Measurements from ENCODE around the gene TRIOBP. TPM values are rescaled to one million over a fixed set of nuclear protein-coding genes. Genes with fewer than 3 reads are reported as not detected.
A peak's percentile ranks its signal among the peaks of the same experiment; 100 is the strongest.
"Not testable (repeated sequence)": the region's sequence is repeated elsewhere in the genome, so short reads cannot be mapped to it uniquely, and the experiment has no call there.

TRIOBP gene
- total RNA-seq, 2 donors from 2014 or later = 29.9 to 35.1 TPM

DNA sequence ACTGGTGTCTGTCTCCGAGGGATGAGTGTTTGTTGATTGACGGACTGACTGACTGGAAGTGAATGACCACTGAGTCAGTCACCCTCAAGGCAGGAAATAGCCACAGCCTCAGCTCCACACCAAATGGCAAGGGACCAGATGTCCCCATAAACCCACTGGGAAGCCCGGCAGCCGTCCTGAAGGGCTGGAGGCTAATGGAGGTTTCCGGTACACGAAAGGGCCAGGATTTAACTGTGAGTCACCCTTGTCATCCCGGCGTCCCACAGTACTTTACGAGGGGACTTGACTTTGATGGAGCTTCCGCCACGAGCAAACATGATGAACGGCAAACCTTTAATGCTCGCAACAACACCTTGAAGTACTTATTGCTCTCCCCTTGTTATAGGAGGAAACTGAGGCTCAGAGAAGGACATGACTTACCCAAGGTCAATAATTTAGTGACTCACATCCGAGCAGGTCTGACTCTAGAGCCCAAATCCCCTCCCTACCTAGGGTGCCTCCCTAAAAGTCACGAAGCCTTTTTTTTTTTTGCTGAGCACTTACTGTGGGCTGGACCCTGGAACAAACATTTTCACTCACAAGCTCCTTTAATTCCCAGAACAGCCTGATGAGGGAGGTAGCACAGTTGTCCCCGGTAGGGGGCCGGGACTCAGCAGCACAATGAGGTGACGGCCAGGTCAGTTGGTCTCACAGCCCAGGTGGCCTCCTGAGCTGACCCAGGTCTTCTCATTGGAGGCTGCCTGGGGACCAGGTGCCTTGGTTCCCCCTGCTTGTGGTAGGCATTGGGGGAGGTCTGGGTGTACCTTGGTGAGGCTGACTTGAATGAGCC lies 85.7 kb downstream of the TRIOBP start:
- peaks cover 0 to 2% of the 10 kb centered on the region in 2 donors for H3K27me3 Mint-ChIP-seq
- H3K4me1 Mint-ChIP-seq (ENCODE audit: low read depth in 2 of 2) = no peaks in the 10 kb centered on the region
- H3K36me3 Mint-ChIP-seq = no peaks in the 10 kb centered on the region
- DNase-seq (ENCODE audit: low spot score) (no peak), ATAC-seq (no peak)
- H3K27ac Mint-ChIP-seq = no peak overlapping the region
- H3K9me3 Mint-ChIP-seq = no peaks in the 10 kb centered on the region
- no peak overlapping the region for H3K4me3 Mint-ChIP-seq

DNA sequence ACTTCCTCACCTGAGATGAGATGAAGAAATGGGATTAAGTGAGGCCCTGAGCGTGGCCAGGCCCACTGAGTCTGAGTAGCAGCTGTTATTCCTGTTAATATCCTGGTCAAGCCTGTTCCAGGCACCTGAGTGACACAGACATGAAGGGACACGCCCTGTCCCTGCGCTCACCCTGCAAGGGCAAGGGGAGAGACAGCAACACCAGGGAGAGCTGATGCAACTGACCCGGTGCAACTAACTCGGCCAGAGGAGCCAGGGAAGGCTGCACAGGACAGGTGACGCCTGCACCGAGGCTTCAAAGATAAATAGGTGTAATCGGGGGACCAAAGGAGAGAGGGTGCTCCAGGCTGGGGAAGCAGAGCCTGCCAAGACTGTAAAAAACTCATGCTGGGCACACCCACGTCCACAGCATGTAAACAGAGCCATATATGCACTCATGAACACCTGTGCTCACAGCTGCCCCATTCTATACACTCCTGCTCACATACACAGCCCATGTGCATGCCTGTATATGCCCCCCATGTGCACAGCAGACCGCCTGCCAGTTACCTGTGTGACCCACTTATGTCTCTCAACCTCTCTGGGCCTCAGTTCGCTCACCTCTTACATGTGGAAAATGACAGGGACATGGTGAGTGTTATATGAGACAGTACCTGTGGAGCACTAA lies 88.1 kb downstream of the TRIOBP start:
- Mint-ChIP-seq H3K4me1 (ENCODE audit: low read depth in 2 of 2) (no peaks in the 10 kb centered on the region), H3K27me3 (peaks cover 0 to 2% of the 10 kb centered on the region in 2 donors), H3K36me3 (no peaks in the 10 kb centered on the region), H3K4me3 (no peak overlapping the region), H3K9me3 (no peaks in the 10 kb centered on the region), H3K27ac (no peak overlapping the region)
- no peak for ATAC-seq
- no peak for DNase-seq (ENCODE audit: low spot score)

DNA sequence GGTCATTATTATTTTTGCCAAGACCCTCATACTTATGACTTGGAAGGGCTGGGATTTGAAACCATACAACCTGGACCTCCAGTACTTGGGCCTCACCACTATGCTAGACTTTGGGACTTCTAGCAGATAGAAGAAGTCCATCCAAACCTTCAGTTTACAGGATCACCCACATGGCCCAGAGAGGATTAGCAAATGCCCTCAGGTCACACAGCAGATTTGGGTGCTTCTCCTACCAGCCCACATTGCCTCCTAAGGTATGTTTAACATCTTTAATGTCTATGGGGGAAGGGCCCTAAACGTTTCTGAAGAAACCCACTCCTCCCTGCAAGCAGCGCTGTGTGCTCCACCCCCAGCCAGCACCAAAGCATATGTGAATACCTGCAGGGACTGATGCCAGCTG lies 93.4 kb downstream of the TRIOBP start:
- no peaks in the 10 kb centered on the region for H3K9me3 Mint-ChIP-seq
- no peak for ATAC-seq
- H3K36me3 Mint-ChIP-seq = no peaks in the 10 kb centered on the region
- no peaks in the 10 kb centered on the region for H3K4me1 Mint-ChIP-seq (ENCODE audit: low read depth in 2 of 2)
- no peak overlapping the region for H3K27ac Mint-ChIP-seq
- no peak for DNase-seq (ENCODE audit: low spot score)
- H3K4me3 Mint-ChIP-seq = no peak overlapping the region
- H3K27me3 Mint-ChIP-seq = peaks cover 0 to 2% of the 10 kb centered on the region in 2 donors

DNA sequence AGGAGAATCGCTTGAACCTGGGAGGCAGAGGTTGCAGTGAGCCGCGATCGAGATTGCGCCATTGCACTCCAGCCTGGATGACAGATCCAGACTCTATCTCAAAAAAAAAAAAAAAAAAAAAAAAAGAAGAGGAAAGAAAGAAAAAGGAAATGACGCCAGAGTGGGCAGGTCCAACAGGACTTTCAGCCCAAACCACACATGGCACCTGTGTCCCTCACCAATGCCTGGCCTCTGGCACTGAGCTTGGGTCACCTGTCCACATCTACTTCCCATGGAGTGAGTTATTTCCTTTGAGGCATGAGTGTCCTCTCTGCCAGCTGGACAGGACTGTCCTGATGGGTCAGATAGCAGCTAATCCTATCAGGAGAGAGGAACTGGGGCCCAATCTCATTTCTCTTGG lies 95.6 kb downstream of the TRIOBP start:
- Mint-ChIP-seq H3K9me3 (no peaks in the 10 kb centered on the region), H3K36me3 (no peaks in the 10 kb centered on the region), H3K4me3 (no peak overlapping the region), H3K27ac (no peak overlapping the region), H3K4me1 (ENCODE audit: low read depth in 2 of 2) (no peaks in the 10 kb centered on the region), H3K27me3 (no peaks in the 10 kb centered on the region)
- ATAC-seq (no peak), DNase-seq (ENCODE audit: low spot score) (no peak)

DNA sequence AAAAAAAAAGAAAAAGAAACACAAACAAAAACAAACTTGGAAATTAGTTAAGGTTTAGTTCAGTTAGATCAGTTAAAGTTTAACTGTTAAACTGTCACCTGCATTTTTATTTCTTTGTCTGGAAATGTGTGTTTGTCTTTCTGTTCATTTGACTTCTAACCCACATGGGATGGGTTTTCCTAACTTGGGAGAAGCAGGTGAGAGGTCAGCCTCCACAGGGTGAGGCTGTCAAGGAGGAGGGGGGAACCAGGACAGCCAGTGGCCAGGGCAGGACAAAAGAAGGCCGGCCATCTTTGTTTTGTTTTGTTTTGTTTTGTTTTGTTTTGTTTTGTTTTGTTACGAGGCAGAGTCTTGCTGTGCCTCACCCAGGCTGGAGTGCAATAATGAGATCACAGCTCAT lies 97.5 kb downstream of the TRIOBP start:
- Mint-ChIP-seq H3K4me1 (ENCODE audit: low read depth in 2 of 2) (no peaks in the 10 kb centered on the region), H3K36me3 (no peaks in the 10 kb centered on the region), H3K4me3 (no peak overlapping the region), H3K27ac (no peak overlapping the region), H3K27me3 (no peaks in the 10 kb centered on the region), H3K9me3 (no peaks in the 10 kb centered on the region)
- ATAC-seq = no peak
- DNase-seq (ENCODE audit: low spot score) = no peak

DNA sequence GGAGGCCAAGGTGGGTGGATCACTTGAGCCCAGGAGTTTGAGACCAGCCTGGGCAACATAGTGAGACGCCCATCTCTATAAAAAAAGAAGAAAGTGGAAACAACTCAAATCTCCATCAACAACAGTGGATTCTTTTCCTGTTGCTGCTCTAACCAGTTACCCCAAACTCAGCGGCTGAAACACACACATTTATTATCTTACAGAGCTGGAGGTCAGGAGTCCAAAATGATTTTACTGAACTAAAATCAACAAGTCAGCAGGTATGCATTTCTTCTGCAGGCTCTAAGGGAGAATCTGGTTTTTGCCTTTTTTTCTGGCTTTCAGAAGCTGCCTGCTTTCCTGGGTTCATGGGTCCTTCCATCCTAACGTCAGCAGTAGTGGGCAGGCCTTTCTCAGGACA lies 99.2 kb downstream of the TRIOBP start:
- ATAC-seq (no peak), DNase-seq (ENCODE audit: low spot score) (no peak)
- H3K4me3 Mint-ChIP-seq = no peak overlapping the region
- no peaks in the 10 kb centered on the region for H3K9me3 Mint-ChIP-seq
- no peaks in the 10 kb centered on the region for H3K36me3 Mint-ChIP-seq
- no peak overlapping the region for H3K27ac Mint-ChIP-seq
- peaks cover 0 to 5% of the 10 kb centered on the region in 2 donors for H3K27me3 Mint-ChIP-seq
- no peaks in the 10 kb centered on the region for H3K4me1 Mint-ChIP-seq (ENCODE audit: low read depth in 2 of 2)

DNA sequence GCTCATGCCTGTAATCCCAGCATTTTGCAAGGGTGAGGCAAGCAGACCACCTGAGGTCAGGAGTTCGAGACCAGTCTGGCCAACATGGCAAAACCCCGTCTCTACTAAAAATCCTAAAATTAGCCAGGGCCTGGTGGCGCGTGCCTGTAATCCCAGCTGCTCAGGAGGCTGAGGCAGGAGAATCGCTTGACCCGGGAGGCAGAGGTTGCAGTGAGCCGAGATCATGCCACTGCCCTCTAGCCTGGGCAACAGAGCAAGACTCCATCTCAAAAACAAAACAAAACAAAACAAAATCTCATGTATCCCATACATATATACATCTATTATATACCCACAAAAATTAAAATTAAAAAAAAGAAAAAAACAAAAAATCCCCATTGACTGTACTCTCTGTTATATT lies 100.4 kb downstream of the TRIOBP start:
- H3K27me3 Mint-ChIP-seq; H3K36me3 Mint-ChIP-seq; H3K27ac Mint-ChIP-seq; H3K4me3 Mint-ChIP-seq; DNase-seq (ENCODE audit: low spot score); H3K4me1 Mint-ChIP-seq (ENCODE audit: low read depth in 2 of 2); H3K9me3 Mint-ChIP-seq; ATAC-seq: not testable (repeated sequence)

DNA sequence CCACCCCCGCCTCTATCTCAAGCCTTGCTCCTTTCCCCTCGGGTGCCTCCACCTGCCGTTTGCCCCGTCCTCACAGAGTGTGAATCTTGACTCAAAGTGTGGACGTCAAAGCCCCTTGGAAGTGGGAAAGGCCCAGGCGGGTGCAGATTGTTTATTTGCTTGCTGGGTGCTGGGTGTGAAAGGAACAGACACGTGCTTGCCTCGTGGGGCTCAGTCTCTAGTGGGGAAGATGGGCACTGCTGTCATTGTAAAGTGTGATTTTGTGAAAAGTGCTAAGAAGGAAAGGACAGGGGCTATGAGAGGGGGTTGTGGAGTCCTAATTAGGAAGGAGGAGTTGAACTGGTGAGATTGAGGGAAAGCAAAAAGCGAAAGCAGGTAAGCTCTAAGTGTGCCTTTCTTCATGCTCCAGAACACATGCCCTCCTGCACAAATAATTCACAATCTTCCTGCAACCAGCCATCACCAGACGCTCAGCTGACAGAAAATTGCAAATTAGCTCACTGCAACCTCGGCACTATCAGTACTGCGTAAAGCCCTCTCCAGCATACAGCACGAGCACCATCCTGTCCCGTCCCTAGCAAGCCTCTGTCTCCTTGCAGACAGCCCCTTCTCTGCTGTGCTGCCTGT lies 101.1 kb downstream of the TRIOBP start:
- Mint-ChIP-seq H3K27ac (no peak overlapping the region), H3K4me1 (ENCODE audit: low read depth in 2 of 2) (peaks cover 3 to 4% of the 10 kb centered on the region in 2 donors), H3K9me3 (no peaks in the 10 kb centered on the region), H3K4me3 (no peak overlapping the region), H3K27me3 (peaks cover 4 to 8% of the 10 kb centered on the region in 2 donors), H3K36me3 (no peaks in the 10 kb centered on the region)
- DNase-seq (ENCODE audit: low spot score) (no peak), ATAC-seq (peak in 1 of 2 donors; percentile 20)

DNA sequence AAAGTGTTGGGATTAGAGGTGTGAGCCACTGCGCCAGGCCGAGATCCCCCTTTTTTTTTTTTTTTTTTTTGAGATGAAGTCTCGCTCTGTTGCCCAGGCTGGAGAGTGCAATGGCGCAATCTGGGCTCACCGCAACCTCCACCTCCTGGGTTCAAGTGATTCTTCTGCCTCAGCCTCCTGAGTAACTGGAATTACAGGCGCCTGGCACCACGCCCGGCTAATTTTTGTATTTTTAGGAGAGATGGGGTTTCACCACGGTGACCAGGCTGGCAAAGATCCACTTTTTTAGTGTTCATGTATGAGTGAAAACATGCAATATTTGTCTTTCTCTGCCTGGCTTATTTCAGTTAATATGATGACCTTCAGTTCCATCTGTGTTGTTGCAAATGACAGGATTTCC lies 103.1 kb downstream of the TRIOBP start:
- H3K4me3 Mint-ChIP-seq; DNase-seq (ENCODE audit: low spot score); H3K36me3 Mint-ChIP-seq; ATAC-seq; H3K9me3 Mint-ChIP-seq; H3K27ac Mint-ChIP-seq: not testable (repeated sequence)
- H3K27me3 Mint-ChIP-seq = peaks cover 17% of the 10 kb centered on the region in 2 donors
- peaks cover 8 to 12% of the 10 kb centered on the region in 2 donors for H3K4me1 Mint-ChIP-seq (ENCODE audit: low read depth in 2 of 2)

DNA sequence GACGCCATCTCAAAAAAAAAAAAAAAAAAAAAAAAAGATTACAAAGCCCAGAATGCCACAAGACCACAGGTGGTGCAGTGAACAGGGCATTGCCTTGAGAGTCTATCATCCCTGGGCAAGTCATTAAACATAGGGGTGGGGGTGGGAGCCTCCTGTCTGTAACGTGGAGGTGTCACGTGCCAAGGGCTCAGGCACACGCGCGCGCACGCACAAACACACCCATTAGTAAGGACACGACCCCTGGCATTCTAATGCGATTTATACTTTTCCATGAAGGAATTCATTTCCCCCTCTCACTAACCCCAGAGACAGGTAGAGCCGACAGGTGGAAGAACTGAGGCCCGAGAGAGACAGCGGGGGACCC lies 105.1 kb downstream of the TRIOBP start:
- H3K4me3 Mint-ChIP-seq = peak overlapping the region; percentile 58
- peaks cover 27 to 32% of the 10 kb centered on the region in 2 donors for H3K27me3 Mint-ChIP-seq
- ATAC-seq (no peak), DNase-seq (ENCODE audit: low spot score) (no peak)
- peaks cover 3% of the 10 kb centered on the region for H3K9me3 Mint-ChIP-seq
- peaks cover 4% of the 10 kb centered on the region for H3K36me3 Mint-ChIP-seq
- no peak overlapping the region for H3K27ac Mint-ChIP-seq
- peaks cover 18 to 28% of the 10 kb centered on the region in 2 donors for H3K4me1 Mint-ChIP-seq (ENCODE audit: low read depth in 2 of 2)

DNA sequence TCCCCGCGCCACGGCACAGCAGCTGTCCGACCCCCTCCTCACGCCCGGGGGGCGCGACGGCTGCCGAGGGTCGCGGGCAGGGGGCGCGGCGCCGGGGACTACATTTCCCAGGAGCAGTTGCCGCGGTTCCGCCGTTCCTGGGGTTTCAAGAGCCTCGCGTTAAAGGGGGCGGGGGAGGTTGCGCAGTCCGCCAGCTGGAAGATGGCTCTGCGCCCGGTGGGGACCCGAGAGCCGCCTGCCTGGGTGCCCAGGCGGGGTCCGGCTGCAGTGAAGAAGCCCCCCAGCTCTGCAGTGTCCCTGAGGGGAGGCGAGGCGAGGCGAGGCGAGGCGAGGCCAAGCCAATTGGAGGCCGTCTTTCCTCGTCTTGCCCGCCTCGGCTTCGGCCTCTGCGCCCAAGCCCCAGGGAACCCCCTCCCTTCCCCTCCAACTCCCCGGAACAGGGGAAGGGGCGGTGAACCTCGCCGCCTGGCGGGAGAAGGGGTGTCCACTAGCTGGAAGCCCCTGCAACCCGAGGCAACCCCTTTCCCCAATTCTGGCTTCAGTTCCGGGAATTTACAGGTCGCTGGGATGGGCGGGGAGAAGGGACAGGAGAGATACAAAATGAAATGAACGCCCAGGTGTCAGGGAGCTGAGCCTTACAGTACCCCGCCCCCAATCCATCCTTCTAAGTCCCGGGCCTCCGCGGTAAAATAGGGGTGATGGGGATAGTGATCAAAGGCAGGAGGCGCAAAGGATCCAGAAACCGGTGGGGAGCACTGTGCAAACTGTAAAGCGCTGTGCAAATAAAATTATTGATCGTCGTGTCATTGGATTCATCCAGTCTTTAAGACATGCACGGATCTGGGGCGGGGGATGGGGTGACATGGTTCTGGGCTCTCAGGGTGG lies 105.7 kb downstream of the TRIOBP start:
- Mint-ChIP-seq H3K27ac (no peak overlapping the region), H3K4me3 (peak overlapping the region; percentile 58), H3K9me3 (peaks cover 3% of the 10 kb centered on the region), H3K36me3 (peaks cover 4% of the 10 kb centered on the region), H3K27me3 (peaks cover 27 to 32% of the 10 kb centered on the region in 2 donors), H3K4me1 (ENCODE audit: low read depth in 2 of 2) (peaks cover 18 to 28% of the 10 kb centered on the region in 2 donors)
- no peak for ATAC-seq
- no peak for DNase-seq (ENCODE audit: low spot score)

DNA sequence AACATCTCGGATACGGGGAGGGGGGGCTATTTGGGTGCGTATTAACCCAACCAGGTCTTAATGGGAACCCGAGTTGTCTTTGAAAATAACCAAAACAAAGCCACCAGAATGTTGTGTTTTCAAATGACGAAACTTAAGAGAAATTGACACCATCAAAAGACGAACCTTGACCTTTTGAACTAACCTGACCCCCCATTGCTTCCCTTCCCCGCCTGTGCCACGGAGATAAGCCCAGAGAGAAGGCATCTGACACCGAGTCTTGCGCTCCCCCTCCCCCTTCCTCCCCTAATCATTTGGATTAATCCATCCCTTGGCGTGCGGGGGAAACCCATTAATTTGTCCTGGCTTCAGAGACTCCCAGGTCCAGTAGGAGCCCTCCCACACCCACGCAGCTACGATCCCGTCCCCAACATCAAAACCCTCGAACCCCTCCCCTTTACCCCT lies 106.4 kb downstream of the TRIOBP start:
- ATAC-seq (no peak), DNase-seq (ENCODE audit: low spot score) (no peak)
- H3K27me3 Mint-ChIP-seq = peaks cover 27 to 32% of the 10 kb centered on the region in 2 donors
- H3K9me3 Mint-ChIP-seq = peaks cover 3% of the 10 kb centered on the region
- H3K36me3 Mint-ChIP-seq = peaks cover 4% of the 10 kb centered on the region
- H3K27ac Mint-ChIP-seq = no peak overlapping the region
- peaks cover 19 to 33% of the 10 kb centered on the region in 2 donors for H3K4me1 Mint-ChIP-seq (ENCODE audit: low read depth in 2 of 2)
- peak overlapping the region; percentile 39 for H3K4me3 Mint-ChIP-seq

DNA sequence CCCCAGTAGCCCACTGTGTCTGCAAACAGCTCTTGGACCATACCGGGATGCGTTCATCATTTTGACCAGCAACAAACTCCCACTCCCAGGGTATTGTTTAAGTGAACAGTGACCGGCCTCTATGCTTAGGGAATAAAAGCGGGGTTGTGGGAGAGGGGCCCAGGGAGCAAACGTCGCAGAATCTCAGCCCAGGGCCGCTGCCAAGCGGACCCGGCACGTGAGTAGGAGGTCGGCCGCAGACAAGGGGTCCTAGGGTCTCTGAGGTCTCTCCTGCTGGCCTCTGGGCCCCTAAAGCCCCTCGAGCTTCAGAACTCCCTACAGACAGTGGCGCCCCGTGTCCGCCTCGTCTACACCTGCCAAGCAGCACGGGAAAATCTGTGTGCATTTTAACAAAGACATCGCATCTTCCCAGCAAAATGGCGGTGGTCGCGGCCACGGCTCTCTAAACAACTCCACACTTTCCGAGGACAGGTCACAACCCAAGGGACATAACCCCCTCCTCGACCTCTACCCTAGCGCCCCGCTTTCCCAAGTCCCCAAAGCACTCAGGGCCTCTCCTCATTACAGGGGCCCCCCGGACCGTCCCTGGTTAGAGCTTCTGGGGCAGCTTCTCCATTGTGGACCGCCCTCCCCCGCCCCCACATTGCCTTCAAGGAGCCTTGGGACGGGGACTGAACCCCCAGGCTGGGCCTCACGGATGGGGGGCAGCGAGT lies 106.9 kb downstream of the TRIOBP start:
- no peak for DNase-seq (ENCODE audit: low spot score)
- Mint-ChIP-seq H3K27ac (no peak overlapping the region), H3K4me3 (peak overlapping the region; percentile 45), H3K36me3 (peaks cover 4% of the 10 kb centered on the region), H3K4me1 (ENCODE audit: low read depth in 2 of 2) (peaks cover 21 to 38% of the 10 kb centered on the region in 2 donors), H3K9me3 (peaks cover 3% of the 10 kb centered on the region), H3K27me3 (peaks cover 27 to 32% of the 10 kb centered on the region in 2 donors)
- ATAC-seq = no peak
